HUDEP-2 (cell line): ENCODE measurements around the gene CCDC33.

Source experiments
- DNase-seq, 76 experiments: peaks; one replicate each; lab custom pipeline; 2025; ENCODE audit not compliant: unreplicated experiment in 76 of 76; lab: John Stamatoyannopoulos, UW

CCDC33 gene

DNA sequence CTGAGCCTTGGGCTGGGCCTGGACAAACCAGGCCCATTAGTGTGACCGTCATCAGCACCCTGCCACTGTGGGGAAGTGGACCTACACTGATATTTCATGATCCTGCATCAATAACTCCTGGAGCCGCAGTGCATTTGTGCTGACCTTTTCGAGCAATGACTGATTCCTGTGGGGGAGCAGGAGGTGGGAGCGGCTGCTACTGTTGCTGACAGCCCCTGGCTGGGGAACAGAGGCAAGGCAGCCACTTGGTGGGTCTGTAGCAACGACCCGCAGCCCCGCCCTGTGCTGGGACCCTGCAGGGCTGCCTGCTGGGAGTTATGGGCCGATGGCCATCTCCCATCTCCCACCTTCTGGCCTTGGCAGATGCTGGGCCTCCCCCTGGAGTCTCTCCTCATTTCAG is 42.1 kb downstream of the CCDC33 start:
- DNase-seq = no peak

DNA sequence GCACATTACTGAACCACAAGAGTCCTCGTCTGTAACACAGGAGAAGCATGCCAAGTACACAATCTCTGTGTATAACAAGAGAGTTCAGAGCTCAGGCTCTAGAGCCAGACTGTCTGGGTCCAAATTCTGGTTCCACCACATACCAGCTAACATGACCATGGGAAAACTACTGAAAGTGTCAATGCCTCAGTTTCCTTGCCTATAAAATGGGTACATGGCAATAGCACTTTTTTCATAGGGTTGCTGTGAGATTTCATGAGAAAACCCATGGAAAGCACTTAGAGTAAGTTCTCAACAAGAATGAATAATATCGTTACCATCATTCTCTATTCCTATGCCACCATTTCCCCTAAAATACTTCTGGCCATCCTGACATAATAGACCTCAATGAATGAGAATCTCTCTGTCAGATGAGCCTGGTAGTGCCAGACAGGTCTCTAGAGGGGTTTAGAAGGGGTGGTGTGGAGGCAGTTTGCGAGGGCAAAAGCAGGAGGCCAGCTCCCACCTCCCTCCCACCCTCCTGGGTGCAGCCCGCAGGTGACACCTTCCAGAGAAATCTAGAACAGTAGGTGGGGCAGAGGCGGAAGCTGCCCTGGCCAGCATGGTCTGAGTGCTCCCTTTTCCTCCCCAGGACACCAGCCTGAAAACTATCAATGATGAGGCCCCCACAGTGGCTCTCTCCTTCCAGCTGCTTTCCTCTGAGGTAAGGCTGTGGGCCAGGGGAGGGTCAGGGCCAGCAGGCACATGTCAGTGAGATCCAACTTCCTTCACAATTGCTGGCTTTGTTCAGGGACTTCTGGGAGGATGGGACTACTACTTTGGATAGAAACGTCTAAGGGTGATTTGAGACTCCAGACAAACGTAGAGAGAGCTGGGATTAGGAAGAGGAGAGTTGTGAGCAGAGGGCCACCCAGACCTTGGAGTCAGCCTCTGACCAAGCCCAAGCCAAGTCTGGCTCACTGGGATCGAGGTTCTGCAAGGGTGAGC is 45.3 kb downstream of the CCDC33 start:
- DNase-seq = no peak

DNA sequence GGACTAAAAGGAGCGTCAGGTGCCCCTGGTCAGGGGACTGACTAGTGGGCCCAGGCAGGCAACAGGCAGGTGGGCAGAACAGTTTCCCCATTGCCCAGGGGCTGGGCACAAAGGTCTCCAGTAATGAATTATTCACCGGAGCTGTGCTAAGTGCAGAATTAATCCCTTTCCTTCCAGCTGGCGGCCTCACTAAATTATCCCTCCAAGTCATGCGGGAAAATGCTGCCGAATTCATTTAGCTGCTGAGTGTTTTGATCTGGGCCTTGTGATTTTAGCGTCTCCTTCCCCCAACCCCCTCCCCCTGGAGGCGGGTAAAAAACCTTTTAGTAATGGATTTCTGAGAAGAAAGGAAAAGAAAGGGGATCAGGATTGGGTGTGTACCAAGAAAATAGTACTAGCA is 47.2 kb downstream of the CCDC33 start:
- DNase-seq = no peak

DNA sequence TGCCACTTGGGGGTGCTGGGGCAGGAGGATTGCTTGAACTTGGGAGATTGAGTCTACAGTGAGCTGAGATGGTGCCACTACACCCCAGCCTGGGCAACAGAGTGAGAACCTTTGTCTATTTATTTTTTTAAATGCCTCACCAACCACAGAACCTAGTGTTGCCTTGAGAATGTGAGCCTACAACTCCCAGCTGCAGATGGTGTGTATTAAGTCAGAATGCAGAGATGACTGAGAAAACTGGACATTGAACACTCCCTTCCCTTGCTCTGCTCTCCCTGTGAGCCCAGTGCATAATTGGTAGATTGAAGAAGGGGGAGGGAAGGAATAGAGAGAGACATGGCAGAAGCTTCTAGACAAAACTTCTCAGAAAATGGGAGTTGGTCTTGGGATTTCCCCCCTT is 53.5 kb downstream of the CCDC33 start:
- no peak for DNase-seq

DNA sequence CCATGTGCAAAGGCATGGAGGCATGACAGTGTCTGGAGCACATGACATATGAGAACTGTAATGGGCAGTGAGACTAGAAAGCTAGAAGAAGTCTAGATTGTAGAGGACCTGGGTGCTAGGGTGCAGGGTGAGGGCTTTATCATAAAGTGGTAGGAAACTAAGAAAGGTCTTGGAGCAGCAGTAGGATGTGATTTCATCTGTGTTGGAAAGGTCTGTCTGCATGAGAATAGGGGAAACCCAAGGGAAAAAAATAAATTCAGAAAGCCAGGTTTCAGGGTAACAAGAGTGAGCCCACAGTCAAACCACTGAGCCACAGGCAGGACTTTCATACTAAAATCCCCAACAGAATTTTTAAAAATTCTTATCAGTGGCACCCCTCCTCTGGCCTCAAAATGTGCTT is 54.5 kb downstream of the CCDC33 start:
- DNase-seq = no peak

DNA sequence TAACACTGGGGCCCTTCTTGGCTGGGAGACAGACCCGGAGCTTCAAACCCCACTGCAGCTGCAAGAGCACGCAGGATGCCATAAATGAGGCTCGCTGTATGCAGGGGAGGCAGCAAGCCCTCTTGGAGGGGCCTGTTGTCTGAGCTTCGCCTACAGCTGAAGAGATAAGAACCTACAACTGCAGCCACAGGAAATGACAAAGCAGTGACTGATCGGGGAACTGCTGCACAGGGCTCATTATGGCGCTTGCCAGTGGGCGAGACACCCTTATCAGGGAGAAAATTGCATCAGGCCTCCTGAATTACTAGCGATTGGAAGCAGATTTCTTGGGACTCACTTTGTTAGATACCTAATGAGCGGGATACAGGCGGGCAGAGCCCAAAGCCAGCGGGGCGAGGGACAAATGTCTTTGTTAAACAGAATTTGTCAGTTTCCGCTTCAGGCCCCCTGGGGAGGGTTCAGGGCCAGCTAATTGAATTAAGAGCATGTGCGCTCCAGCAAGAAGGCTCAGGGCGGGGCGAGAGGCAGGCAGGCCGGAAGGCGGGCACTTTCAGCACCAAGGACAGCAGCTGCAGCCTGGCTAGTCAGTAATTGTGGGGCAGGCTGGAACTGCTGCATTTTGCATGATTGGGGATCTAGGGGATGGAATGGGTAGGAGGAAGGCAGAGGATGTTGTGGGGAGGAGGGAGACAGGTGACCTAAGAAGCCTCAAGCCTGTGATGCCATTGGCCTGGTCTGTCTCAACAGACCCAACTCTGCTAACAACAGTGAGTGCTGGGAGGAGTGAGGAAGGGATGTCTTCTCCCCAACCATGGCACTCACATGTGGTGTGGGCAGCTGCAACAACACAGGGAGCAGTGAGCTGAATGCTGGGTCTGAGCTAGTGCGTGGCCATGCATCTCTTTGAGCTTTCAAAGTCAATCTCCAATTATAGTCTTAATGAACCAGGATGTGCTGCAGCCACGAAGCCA is 55.3 kb downstream of the CCDC33 start:
- peak in 71 of 76 experiments; percentile 2 to 85 (median 60) for DNase-seq

DNA sequence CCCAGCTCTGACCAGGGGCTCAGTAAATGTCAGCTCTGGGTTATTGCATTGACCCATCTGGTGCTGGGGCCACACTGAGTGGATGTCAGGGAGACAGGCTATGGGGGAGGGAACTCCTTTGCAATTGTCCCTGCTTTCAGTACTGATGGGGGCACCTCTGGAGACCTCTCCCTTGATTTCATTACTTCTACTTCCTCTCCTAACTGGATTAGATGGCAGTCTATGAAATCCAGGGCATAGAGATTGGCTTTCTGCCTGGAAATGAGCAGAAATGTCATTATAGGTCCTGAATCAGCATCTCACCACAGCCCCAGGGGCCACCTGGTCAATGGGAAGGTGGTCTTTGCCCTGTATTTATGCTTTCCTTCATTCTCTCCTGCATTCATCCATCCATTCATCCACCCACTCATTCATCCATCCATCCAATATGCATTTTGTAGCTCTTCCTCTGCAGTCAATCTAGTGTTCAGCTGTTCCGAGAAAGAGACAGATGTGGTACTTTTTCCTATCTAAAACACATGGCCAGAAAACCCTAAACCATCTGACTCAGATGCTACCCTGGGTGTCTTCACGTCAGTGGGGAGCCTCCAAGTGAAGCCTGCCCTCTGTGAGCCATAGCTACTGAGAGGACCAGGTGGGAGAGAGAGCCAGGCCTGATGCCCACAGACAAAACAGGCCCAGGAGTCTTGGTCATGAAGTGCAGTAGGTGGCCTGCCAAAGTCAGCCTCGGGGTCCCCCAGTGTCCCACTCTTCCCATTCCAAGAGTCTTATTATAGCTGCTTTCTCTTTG is 57.1 kb downstream of the CCDC33 start:
- no peak for DNase-seq

DNA sequence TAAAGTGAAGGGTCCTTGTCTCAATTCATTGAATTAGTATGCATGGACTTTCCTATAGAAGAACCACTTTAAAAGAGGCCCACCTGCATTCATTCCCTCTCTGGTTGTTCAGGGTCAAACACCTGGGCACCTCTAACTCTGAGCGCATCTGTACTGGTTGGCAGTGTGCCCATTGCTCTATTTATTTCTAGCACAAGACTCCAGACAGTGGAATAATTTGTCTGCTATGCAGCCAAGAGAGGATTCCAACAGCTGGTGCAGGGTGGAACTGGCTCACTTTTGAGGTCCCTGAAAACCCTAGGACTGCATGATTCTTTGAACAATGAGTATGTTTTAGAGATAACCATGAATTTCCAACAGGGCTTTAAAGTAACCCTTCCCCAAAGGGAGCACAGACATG is 57.9 kb downstream of the CCDC33 start:
- no peak for DNase-seq

- no peak for DNase-seq
These were observed 59.7 kb downstream of the CCDC33 start for GRCh38 chr15:74295800-74296199.

DNA sequence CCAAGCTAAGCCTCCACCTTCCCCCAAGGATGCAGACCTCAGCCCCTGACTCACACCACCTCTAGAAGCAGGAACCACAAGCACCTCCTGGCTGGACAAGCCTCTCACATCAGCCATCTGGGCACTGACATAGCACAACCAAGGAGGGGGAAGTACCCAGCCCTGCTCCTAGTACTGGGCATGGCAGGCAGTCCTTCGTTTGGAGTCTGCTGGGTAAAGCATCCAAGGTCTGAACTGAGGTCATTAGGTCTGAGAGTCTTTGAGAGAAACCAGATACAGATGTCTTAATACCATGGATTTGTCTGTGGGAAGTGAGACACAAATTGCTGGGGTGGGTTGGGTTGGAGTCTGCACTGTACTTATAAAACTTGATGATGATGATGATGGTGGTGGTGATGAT is 61.8 kb downstream of the CCDC33 start:
- no peak for DNase-seq

GRCh38 chr15:74300057-74300795 is 64.1 kb downstream of the CCDC33 start:
- no peak for DNase-seq

DNA sequence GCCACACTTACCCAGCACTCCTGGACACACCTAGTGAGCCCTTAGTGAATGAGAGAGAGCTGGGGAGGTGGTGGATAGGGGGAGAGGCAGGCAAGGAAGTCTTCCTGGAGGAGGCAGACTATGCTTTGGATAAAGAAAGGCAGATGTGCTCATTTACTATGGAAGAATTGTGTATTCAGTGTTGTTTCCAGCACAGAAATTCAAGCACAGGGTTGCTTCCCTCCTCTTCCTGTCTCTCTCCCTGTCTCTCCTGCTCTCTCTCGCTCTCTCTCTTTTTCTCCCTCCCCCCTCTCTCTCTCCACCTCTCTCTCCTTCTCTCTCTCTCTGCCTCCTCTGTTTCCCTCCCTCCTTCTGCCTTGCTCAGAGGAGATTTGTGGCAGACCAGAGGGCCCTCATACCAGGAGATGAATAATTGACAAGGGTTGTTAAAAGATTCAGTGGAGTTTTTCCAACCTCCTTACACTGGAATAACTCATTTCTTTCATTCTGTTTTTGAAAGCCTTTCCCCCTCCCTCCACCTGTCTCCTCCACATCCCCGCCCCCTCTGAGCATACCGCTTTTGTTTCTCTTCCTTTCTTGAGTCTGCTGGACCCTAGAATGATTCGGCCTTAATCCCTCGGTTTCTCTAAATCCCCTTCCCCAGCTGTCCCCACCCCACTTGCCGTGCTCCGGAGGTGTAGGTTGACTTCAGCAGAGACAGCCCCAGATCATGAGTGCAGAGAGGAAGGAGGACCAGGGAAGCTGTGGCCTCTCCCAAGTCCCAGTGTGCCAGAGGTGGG is 65.6 kb downstream of the CCDC33 start:
- no peak for DNase-seq

- peak in 7 of 76 experiments; percentile 3 to 31 (median 4) for DNase-seq
These were observed 66.8 kb downstream of the CCDC33 start for GRCh38 chr15:74302821-74303359.

DNA sequence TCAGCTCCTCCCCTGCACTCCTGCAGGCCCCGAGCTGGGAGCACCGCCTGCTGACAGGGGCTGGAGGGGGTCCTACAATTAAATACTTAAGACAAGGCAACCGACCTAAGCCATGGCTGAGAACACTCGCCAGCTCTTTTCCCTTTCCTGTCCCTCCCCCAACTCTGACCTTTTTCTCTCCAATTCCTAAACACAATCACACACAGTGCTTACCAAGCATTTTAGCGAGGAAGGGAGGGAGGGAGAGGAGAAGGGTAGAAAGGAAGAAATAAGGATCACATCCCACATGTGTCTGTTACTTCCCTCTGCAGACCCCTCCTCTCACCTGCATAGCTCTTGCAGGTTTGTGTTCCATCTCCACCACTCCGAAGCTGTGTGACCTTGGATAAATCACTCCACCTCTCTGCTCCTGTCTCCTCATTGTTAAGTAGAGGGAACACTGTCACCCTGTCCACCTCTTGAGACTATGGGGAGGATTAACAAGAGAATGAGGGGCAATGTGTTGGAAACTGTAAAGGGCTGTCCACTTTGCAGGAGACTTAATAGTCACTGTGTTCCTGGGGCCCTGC is 67.7 kb downstream of the CCDC33 start:
- no peak for DNase-seq

DNA sequence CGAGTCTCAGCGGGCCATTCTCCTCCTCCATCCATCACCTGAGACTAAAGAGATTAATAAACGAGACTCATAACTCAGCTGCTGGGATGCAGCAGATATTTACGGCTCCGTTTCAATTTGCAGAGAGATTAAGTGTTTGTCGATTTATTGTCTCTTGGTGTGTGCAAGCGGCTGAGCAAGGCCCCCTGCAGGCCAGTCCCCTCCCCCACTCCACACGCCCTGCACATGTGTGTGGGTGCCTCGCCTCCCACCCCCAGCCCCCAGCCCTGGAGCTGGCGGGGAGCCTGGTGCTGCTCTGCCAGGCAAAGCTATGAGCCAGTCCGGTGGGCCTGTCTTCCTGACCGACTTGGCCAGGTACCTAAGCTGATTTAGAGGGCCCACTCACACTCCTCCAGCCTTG is 68.3 kb downstream of the CCDC33 start:
- DNase-seq = no peak

GRCh38 chr15:74305687-74306086 is 69.6 kb downstream of the CCDC33 start:
- DNase-seq = no peak

DNA sequence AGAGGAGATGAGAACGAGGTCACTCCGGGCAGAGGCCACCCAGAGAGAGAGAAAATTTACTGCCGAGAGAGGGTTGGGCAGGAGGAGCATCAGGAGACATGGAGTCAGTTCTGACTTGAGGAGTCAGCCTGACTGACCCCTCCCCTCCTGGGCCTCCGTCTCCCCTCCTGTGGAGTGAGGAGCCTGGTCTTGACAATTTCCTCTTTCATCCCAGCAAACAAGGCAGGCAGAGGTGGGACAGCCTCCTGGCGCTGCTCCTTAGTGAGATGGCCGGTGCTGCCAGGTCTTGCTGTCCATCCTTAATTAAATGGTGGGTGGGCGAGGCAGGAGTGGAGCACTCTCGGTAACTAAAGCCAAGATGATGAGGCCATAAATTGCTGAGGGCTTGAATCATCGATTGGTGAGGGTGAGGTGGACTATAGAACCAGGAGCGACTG is 70.7 kb downstream of the CCDC33 start:
- no peak for DNase-seq
